ENCODE measurements around the gene DEDD2. TPM values are rescaled to one million over a fixed set of nuclear protein-coding genes. Genes with fewer than 3 reads are reported as not detected.

The DEDD2 gene
- total RNA-seq, 1 donor from 2014 or later = 23.7 TPM

GRCh38 chr19:42254850-42255765 is 37.6 kb upstream of the DEDD2 start, which contains the start of gene ERF:
Gene ERF (minus strand): TSS chr19:42255128. CDS start chr19:42254999, 129 bp downstream.
- TF ChIP-seq CTCF (conservative IDR thresholded peaks at IDR 0.05) = no peak
- Mint-ChIP-seq H3K4me3 (peak within 1 kb of the TSS; percentile 90), H3K36me3 (peaks cover 3% of the 10 kb centered on the region), H3K4me1 (ENCODE audit: unreplicated experiment) (peaks cover 22% of the 10 kb centered on the region), H3K27me3 (no peaks in the 10 kb centered on the region), H3K27ac (peak within 1 kb of the TSS; percentile 93), H3K9me3 (no peaks in the 10 kb centered on the region)
- DNase-seq (ENCODE audit: extremely low spot score, unreplicated experiment) = peak; percentile 95

GRCh38 chr19:42254089-42254849 is 36.8 kb upstream of the DEDD2 start:
- H3K4me3 Mint-ChIP-seq = peak overlapping the region; percentile 90
- H3K4me1 Mint-ChIP-seq (ENCODE audit: unreplicated experiment) = peaks cover 22% of the 10 kb centered on the region
- H3K27ac Mint-ChIP-seq = no peak overlapping the region
- peak; percentile 81 for DNase-seq (ENCODE audit: extremely low spot score, unreplicated experiment)
- no peaks in the 10 kb centered on the region for H3K27me3 Mint-ChIP-seq
- no peaks in the 10 kb centered on the region for H3K9me3 Mint-ChIP-seq
- peak; percentile 32 for TF ChIP-seq CTCF (conservative IDR thresholded peaks at IDR 0.05)
- H3K36me3 Mint-ChIP-seq = peaks cover 3% of the 10 kb centered on the region

GRCh38 chr19:42253245-42254088 is 36.0 kb upstream of the DEDD2 start:
- Mint-ChIP-seq H3K4me1 (ENCODE audit: unreplicated experiment) (peaks cover 22% of the 10 kb centered on the region), H3K27me3 (no peaks in the 10 kb centered on the region), H3K27ac (peak overlapping the region; percentile 95), H3K36me3 (peaks cover 3% of the 10 kb centered on the region), H3K4me3 (peak overlapping the region; percentile 95), H3K9me3 (no peaks in the 10 kb centered on the region)
- no peak for TF ChIP-seq CTCF (conservative IDR thresholded peaks at IDR 0.05)
- peak; percentile 84 for DNase-seq (ENCODE audit: extremely low spot score, unreplicated experiment)

GRCh38 chr19:42252365-42253244 is 35.1 kb upstream of the DEDD2 start:
- Mint-ChIP-seq H3K27me3 (no peaks in the 10 kb centered on the region), H3K9me3 (no peaks in the 10 kb centered on the region), H3K36me3 (peaks cover 3% of the 10 kb centered on the region), H3K27ac (peak overlapping the region; percentile 95), H3K4me3 (peak overlapping the region; percentile 95), H3K4me1 (ENCODE audit: unreplicated experiment) (peaks cover 22% of the 10 kb centered on the region)
- DNase-seq (ENCODE audit: extremely low spot score, unreplicated experiment) = no peak
- no peak for TF ChIP-seq CTCF (conservative IDR thresholded peaks at IDR 0.05)
